Lower leg skin (tissue), 4 donors: ENCODE results near the gene RAPGEF4. TPM values are rescaled to one million over a fixed set of nuclear protein-coding genes. Genes with fewer than 3 reads are reported as not detected.

Experiments
- DNase-seq, 2 donors: peaks; one replicate each; pipeline ENCODE4 v3.0.0-alpha.2; 2019; ENCODE audit warnings: low spot score in 2 of 2
- H3K4me3 ChIP-seq: fragments of 200-600 bp; sonication (generic); 2 replicates; pipeline ENCODE4 v1.5.1; 2017; ENCODE audit warnings: mild to moderate bottlenecking, low read depth; ENCODE audit not compliant: poor library complexity, severe bottlenecking
- POLR2A ChIP-seq, 2 donors: fragments of 450-650 bp; IDR thresholded peaks; one replicate each; pipeline ENCODE4 v1.6.1; 2016 to 2017; ENCODE audit warnings: antibody characterized with exemption in 2 of 2, mild to moderate bottlenecking in 1 of 2, moderate library complexity in 1 of 2
- WGBS, 2 donors: methylation state at CpG; one replicate each; pipeline ENCODE4 v1.1.5; 2018; 5-methylcytosine and 5-hydroxymethylcytosine counted together
- intact Hi-C: fragments of 100-400 bp; cut with DNase I; formaldehyde crosslinking; loops from one replicate; pipeline ENCODE4 v1.15.0; 2023; ENCODE audit warnings: low total_unique reads
- total RNA-seq, 4 donors: library from RNA; depleted of rRNA; stranded (reverse); fragments of >200 nt; gene quantifications; one replicate each; pipeline ENCODE4 v1.1.0, GENCODE V29; 2016
- TF ChIP-seq, protein P1 (sequence below), 3 donors: fragments of 450-650 bp; IDR thresholded peaks; one replicate each; pipeline ENCODE4 v1.5.1; 2016; ENCODE audit warnings: antibody characterized with exemption in 3 of 3, mild to moderate bottlenecking in 3 of 3, moderate library complexity in 2 of 3

Gene RAPGEF4
- total RNA-seq, 4 donors from 2014 or later = 15.5 to 25.8 (median 25.0) TPM

DNA sequence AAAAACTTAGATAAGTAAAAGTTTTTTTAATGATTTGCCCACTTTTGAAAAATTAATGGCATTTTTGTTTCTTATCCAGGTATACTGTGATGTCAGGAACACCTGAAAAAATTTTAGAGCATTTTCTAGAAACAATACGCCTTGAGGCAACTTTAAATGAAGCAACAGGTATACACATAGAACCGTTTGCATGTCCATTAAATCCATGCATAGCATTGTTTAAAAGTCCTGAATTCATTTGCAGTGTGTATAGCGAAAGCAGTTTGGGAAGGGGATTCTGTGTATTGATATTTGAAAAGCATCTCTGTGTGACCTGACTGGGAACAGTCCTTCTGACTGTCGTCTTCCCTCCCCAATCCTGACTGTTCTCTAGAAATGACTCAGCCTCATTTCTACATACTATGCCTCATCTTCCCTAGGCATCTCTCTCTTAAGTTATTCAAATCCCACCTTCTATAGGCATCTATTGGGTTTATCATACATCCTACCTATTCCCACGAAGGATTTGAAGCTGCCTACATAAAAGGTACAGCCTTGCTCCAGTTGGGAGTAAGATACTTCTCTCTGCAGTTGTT lies 260.8 kb downstream of the RAPGEF4 start:
- intact Hi-C loops = no loop called here
- whole genome bisulfite sequencing, 2 donors = 66 to 70% methylated on average over 5 of the region's 5 CpGs

GRCh38 chr2:172997031-172997430 lies 261.4 kb downstream of the RAPGEF4 start:
- 91 to 94% methylated on average over 2 of the region's 2 CpGs for WGBS, 2 donors
- H3K4me3 ChIP-seq = no peak overlapping the region
- intact Hi-C loops = no loop called here
- no peak for DNase-seq
- TF ChIP-seq, protein P1, sequence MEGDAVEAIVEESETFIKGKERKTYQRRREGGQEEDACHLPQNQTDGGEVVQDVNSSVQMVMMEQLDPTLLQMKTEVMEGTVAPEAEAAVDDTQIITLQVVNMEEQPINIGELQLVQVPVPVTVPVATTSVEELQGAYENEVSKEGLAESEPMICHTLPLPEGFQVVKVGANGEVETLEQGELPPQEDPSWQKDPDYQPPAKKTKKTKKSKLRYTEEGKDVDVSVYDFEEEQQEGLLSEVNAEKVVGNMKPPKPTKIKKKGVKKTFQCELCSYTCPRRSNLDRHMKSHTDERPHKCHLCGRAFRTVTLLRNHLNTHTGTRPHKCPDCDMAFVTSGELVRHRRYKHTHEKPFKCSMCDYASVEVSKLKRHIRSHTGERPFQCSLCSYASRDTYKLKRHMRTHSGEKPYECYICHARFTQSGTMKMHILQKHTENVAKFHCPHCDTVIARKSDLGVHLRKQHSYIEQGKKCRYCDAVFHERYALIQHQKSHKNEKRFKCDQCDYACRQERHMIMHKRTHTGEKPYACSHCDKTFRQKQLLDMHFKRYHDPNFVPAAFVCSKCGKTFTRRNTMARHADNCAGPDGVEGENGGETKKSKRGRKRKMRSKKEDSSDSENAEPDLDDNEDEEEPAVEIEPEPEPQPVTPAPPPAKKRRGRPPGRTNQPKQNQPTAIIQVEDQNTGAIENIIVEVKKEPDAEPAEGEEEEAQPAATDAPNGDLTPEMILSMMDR (IDR thresholded peaks at IDR 0.05) = no peak
- TF ChIP-seq POLR2A (IDR thresholded peaks at IDR 0.05) = no peak

More for the DNA sequence above, 260.8 kb downstream of the RAPGEF4 start:
- TF ChIP-seq POLR2A (IDR thresholded peaks at IDR 0.05) = no peak
- TF ChIP-seq, protein P1 (IDR thresholded peaks at IDR 0.05) = no peak
- no peak for DNase-seq
- H3K4me3 ChIP-seq = no peak overlapping the region

DNA sequence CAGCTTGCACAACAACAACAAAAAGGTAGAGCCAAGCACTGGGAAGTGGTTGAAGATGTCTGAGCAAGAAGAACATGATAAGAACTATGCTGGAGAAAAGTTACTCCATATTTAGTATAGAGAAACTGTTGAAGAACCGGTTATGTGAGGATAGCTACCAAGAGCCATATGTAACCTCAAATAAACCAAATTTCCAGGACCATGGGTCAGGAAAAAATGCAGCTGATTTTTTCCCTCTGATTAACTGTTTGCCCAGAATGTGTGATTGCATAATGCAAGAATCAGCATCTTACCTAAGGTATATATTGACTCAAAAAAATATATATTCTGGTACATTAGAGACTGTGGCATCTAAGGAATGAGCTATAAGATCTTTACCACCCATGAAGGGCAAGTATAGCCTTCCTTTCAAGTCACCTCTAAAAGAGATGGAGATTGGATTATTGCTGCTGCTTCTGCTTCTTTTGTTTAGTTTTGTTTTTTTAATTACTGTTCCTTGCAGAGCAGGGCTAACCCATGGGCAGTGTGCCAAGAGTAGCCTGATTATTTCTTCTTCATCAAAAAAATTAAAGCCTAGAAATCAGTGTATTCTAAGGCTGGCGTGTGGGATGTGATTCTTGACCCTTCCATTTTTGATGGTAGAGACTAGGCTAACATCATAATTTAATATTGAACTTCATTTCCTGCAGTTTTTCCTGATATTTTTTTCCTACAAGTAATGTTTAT lies 263.1 kb downstream of the RAPGEF4 start:
- TF ChIP-seq POLR2A (IDR thresholded peaks at IDR 0.05) = no peak
- TF ChIP-seq, protein P1 (IDR thresholded peaks at IDR 0.05) = no peak
- no peak for DNase-seq
- H3K4me3 ChIP-seq = no peak overlapping the region
- 67 to 73% methylated on average over 2 of the region's 2 CpGs for WGBS, 2 donors
- intact Hi-C loops = no loop called here

- WGBS, 2 donors = 87 to 89% methylated on average over 4 of the region's 4 CpGs
- no peak for DNase-seq
- intact Hi-C loops = no loop called here
- TF ChIP-seq POLR2A (IDR thresholded peaks at IDR 0.05) = no peak
- TF ChIP-seq, protein P1 (IDR thresholded peaks at IDR 0.05) = no peak
- no peak overlapping the region for H3K4me3 ChIP-seq
These were observed 264.2 kb downstream of the RAPGEF4 start for GRCh38 chr2:172999641-173000386.

DNA sequence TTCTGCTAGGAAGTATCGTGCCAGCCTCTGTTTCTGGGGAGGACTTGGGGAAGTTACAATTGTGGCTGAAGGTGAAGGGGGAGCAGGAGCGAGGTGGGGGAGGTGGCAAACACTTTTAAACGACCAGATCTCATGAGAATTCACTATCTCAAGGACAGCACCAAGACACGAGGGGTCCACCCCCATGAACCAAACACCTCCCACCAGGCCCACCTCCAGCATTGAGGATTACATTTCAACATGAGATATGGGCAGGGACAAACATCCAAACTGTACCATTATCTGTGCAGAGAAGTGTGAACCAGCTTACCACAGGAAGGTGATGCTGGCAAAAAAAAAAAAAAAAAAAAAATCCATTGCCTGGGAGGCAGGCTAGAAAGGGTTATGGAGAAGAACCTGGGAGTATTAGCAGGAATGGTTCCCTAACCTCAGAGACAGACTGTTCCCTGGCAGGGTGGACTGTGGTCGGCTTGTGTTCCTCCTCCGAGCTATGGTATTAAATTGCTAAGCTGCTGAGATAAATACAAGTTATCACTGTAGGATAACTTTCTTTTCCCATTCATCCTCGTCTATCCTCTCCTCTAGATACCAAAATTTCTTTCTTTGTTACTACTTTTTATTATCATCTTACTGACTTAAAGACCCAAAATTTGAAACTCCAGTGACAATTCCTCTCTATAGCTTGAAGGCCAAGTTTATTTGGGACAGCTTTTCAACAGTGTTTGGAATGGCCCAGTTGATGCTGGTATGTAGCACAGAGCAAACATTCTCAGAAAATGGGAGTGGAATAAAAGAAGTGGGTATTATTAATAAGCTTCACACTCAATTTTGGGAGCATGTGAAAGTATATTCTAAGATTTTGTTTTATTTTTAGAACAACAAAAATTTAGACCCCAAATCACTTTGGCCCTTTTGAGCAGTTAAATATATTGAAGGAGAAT lies 266.3 kb downstream of the RAPGEF4 start:
- intact Hi-C loops = no loop called here
- no peak overlapping the region for H3K4me3 ChIP-seq
- 68 to 75% methylated on average over 7 of the region's 7 CpGs for WGBS, 2 donors
- TF ChIP-seq POLR2A (IDR thresholded peaks at IDR 0.05) = no peak
- TF ChIP-seq, protein P1 (IDR thresholded peaks at IDR 0.05) = no peak
- no peak for DNase-seq
